Naive thymus-derived CD4-positive, alpha-beta T cell (primary cell): ENCODE results near the gene NT5C1A. TPM values are rescaled to one million over a fixed set of nuclear protein-coding genes. Genes with fewer than 3 reads are reported as not detected.

Experiments
- ATAC-seq: fragments of 150-1000 bp; cut with Tn5 transposase; 2 replicates; pipeline ENCODE4 v1.10.0; 2021; ENCODE audit warnings: mild to moderate bottlenecking, moderate library complexity
- CTCF ChIA-PET: fragments of 350-600 bp; sonication (Branson Sonifier 250); formaldehyde crosslinking; loops from one replicate; lab custom pipeline; 2021; ENCODE audit warnings: antibody characterized with exemption; lab: Charles Lee
- POLR2A ChIA-PET: fragments of 350-600 bp; sonication (Branson Sonifier 250); formaldehyde crosslinking; loops from one replicate; lab custom pipeline; 2021; ENCODE audit warnings: antibody characterized with exemption, inconsistent platforms; lab: Charles Lee
- DNase-seq, 9 donors: peaks; one replicate each; pipeline versions ENCODE4 v3.0.0 to v3.0.0-alpha.2; 2020 to 2022; ENCODE audit warnings: mixed read lengths in 1 of 9
- H3K27ac ChIP-seq: one replicate; pipeline ENCODE4 v1.7.0; 2013; ENCODE audit warnings: mild to moderate bottlenecking, low read depth, low read length, moderate library complexity
- H3K27me3 ChIP-seq, 2 donors: one replicate each; pipeline ENCODE4 v1.7.0; 2013; ENCODE audit warnings: low read length in 2 of 2, mild to moderate bottlenecking in 2 of 2, moderate library complexity in 2 of 2; ENCODE audit not compliant: control insufficient read depth in 2 of 2, insufficient read depth in 2 of 2
- H3K36me3 ChIP-seq, 3 experiments: 1 replicate in 2 of 3; 2 replicates in 1 of 3; pipeline ENCODE4 v1.7.0; 2013; ENCODE audit warnings: low read length in 3 of 3, mild to moderate bottlenecking in 3 of 3, moderate library complexity in 1 of 3; ENCODE audit not compliant: insufficient read depth in 3 of 3, control insufficient read depth in 2 of 3
- H3K4me1 ChIP-seq, 2 donors: one replicate each; pipeline ENCODE4 v1.7.0; 2013; ENCODE audit warnings: low read length in 2 of 2, mild to moderate bottlenecking in 2 of 2, moderate library complexity in 1 of 2; ENCODE audit not compliant: control insufficient read depth in 2 of 2, insufficient read depth in 2 of 2
- H3K4me3 ChIP-seq: 2 replicates; pipeline ENCODE4 v1.7.0; 2013; ENCODE audit warnings: mild to moderate bottlenecking, low read length
- H3K9me3 ChIP-seq, 3 experiments: 1 replicate in 2 of 3; 2 replicates in 1 of 3; pipeline ENCODE4 v1.7.0; 2013; ENCODE audit warnings: low read length in 3 of 3; ENCODE audit not compliant: control insufficient read depth in 2 of 3
- H3K27ac Mint-ChIP-seq, 9 donors: one replicate each; pipeline ENCODE4 v1.8.0; 2020 to 2022; ENCODE audit warnings: mixed read lengths in 9 of 9, mild to moderate bottlenecking in 8 of 9, moderate library complexity in 5 of 9, inconsistent platforms in 2 of 9
- H3K27me3 Mint-ChIP-seq, 5 donors: one replicate each; pipeline ENCODE4 v1.8.0; 2021 to 2022; ENCODE audit warnings: mixed read lengths in 5 of 5, mild to moderate bottlenecking in 1 of 5
- H3K36me3 Mint-ChIP-seq, 5 donors: one replicate each; pipeline ENCODE4 v1.8.0; 2020 to 2022; ENCODE audit warnings: mixed read lengths in 5 of 5, mild to moderate bottlenecking in 3 of 5, inconsistent platforms in 1 of 5
- H3K4me1 Mint-ChIP-seq, 7 donors: one replicate each; pipeline ENCODE4 v1.8.0; 2020 to 2022; ENCODE audit warnings: mixed read lengths in 7 of 7, mild to moderate bottlenecking in 3 of 7, inconsistent platforms in 1 of 7
- H3K4me3 Mint-ChIP-seq, 10 donors: one replicate each; pipeline ENCODE4 v1.8.0; 2020 to 2022; ENCODE audit warnings: mild to moderate bottlenecking in 10 of 10, mixed read lengths in 10 of 10, moderate library complexity in 6 of 10, inconsistent platforms in 2 of 10
- H3K9me3 Mint-ChIP-seq, 11 donors: one replicate each; pipeline ENCODE4 v1.8.0; 2020 to 2022; ENCODE audit warnings: mixed read lengths in 11 of 11, mild to moderate bottlenecking in 4 of 11, inconsistent platforms in 1 of 11, moderate library complexity in 1 of 11
- intact Hi-C, 2 donors: fragments of 100-400 bp; cut with micrococcal nuclease; formaldehyde crosslinking; loops; one replicate each; pipeline ENCODE4 v1.15.1; 2023
- polyA plus RNA-seq, 2 donors: library from polyadenylated mRNA; unstranded; fragments of 300-500 nt; fragmentation: Illumina TruSeq; gene quantifications; one replicate each; pipeline ENCODE4 v1.2.3, GENCODE V29; 2021
- total RNA-seq, 6 experiments: library from RNA in 5 of 6; stranded (reverse) in 5 of 6; gene quantifications; 1 replicate in 5 of 6; 2 replicates in 1 of 6; pipeline ENCODE4 v1.2.3 and lab custom pipeline; 2021 to 2026

Gene NT5C1A
- under 1 TPM in 3 of 5 experiments, not detected in 2; 0.37 to 0.92 (median 0.65) TPM for total RNA-seq
- polyA plus RNA-seq: not detected
- total RNA-seq (lab: John Stamatoyannopoulos, UW): 0.54 reads per million

- peak in 5 of 9 donors; percentile 12 to 59 (median 24) for DNase-seq
- ATAC-seq: peak; percentile 67
- Histone ChIP-seq H3K27me3 (peaks cover 0 to 7% of the 10 kb centered on the region in 2 donors), H3K4me1 (peaks cover 0 to 14% of the 10 kb centered on the region in 2 donors), H3K36me3 (no peaks in the 10 kb centered on the region), H3K27ac (no peak within 1 kb of the TSS), H3K9me3 (no peaks in the 10 kb centered on the region), H3K4me3 (peak within 1 kb of the TSS; percentile 47)
- ChIA-PET CTCF (interaction anchor here (0.6 to 7.3 kb wide), 21 partner anchors 9 to 192 kb away, joined by 3 to 45 read pairs (median 7); partner anchors contain the start of genes HPCAL4 and PPIE), POLR2A (interaction anchor here (0.6 to 3.2 kb wide), 9 partner anchors 9 to 67 kb away, joined by 3 to 20 read pairs (median 4); partner anchors contain the start of genes HPCAL4 and PPIE)
- Mint-ChIP-seq H3K4me3 (peak within 1 kb of the TSS; percentile 48 to 79 (median 66)), H3K27me3 (peaks cover 26 to 44% (median 29%) of the 10 kb centered on the region in 5 donors), H3K36me3 (peaks cover 0 to 3% (median 0%) of the 10 kb centered on the region in 5 donors), H3K4me1 (peaks cover 5 to 12% (median 9%) of the 10 kb centered on the region in 7 donors), H3K9me3 (peaks cover 0 to 2% (median 0%) of the 10 kb centered on the region in 11 donors), H3K27ac (peak within 1 kb of the TSS in 1 of 9 donors; percentile 55)
- intact Hi-C loops: loop anchor here (1.0 kb wide), 5 partner anchors 9 to 66 kb away; partner anchors contain the start of gene HPCAL4 (in 1 of the 2)
These were observed at the start of gene NT5C1A for GRCh38 chr1:39671793-39672550. Gene NT5C1A (minus strand): TSS chr1:39672107. CDS start chr1:39672038, 69 bp downstream.

GRCh38 chr1:39721664-39722063 lies 49.8 kb upstream of the NT5C1A start:
- intact Hi-C loops: loop anchor here in 1 of 2 donors (2.0 kb wide), 2 partner anchors 19 to 41 kb away; no protein-coding TSS in a partner anchor

GRCh38 chr1:39720094-39720999 lies 48.4 kb upstream of the NT5C1A start:
- Mint-ChIP-seq H3K4me1 (peaks cover 0 to 3% (median 0%) of the 10 kb centered on the region in 7 donors), H3K27me3 (peaks cover 19 to 64% (median 41%) of the 10 kb centered on the region in 5 donors), H3K9me3 (no peaks in the 10 kb centered on the region), H3K4me3 (no peak overlapping the region), H3K27ac (no peak overlapping the region), H3K36me3 (no peaks in the 10 kb centered on the region)
- intact Hi-C loops: loop anchor here (1.0 to 2.0 kb wide), 9 partner anchors 18 to 114 kb away; partner anchors contain the start of genes NT5C1A (in 2 of the 2), HPCAL4 (in 1 of the 2) and PPIE (in 1 of the 2)
- CTCF ChIA-PET: interaction anchor here (0.5 to 3.9 kb wide), 11 partner anchors 16 to 251 kb away, joined by 3 to 33 read pairs (median 5); partner anchors contain the start of gene NT5C1A
- DNase-seq (peak in 7 of 9 donors; percentile 49 to 75 (median 70)), ATAC-seq (peak; percentile 87)
- H3K27ac ChIP-seq: no peak overlapping the region
- no peaks in the 10 kb centered on the region for H3K27me3 ChIP-seq
- H3K4me1 ChIP-seq: no peaks in the 10 kb centered on the region
- H3K4me3 ChIP-seq: no peak overlapping the region
- POLR2A ChIA-PET: interaction anchor here (0.7 to 1.3 kb wide), 2 partner anchors 48 to 128 kb away, joined by 4 read pairs; partner anchors contain the start of gene NT5C1A
- H3K9me3 ChIP-seq: no peaks in the 10 kb centered on the region
- no peaks in the 10 kb centered on the region for H3K36me3 ChIP-seq

More at GRCh38 chr1:39721664-39722063, 49.8 kb upstream of the NT5C1A start:
- Mint-ChIP-seq H3K36me3 (no peaks in the 10 kb centered on the region), H3K27me3 (peaks cover 25 to 67% (median 41%) of the 10 kb centered on the region in 5 donors), H3K9me3 (no peaks in the 10 kb centered on the region), H3K27ac (no peak overlapping the region), H3K4me1 (peaks cover 0 to 3% (median 0%) of the 10 kb centered on the region in 7 donors), H3K4me3 (no peak overlapping the region)
- no peaks in the 10 kb centered on the region for H3K36me3 ChIP-seq
- no peak for DNase-seq
- POLR2A ChIA-PET: interaction anchor here (0.7 kb wide), 1 partner anchor 31 kb away, joined by 3 read pairs; the partner anchor contains the start of gene HPCAL4
- CTCF ChIA-PET: interaction anchor here (0.7 to 3.9 kb wide), 4 partner anchors 48 to 116 kb away, joined by 3 to 33 read pairs (median 10); partner anchors contain the start of gene NT5C1A
- H3K4me3 ChIP-seq: no peak overlapping the region
- no peak overlapping the region for H3K27ac ChIP-seq
- no peaks in the 10 kb centered on the region for H3K4me1 ChIP-seq
- no peaks in the 10 kb centered on the region for H3K9me3 ChIP-seq
- H3K27me3 ChIP-seq: no peaks in the 10 kb centered on the region
- no peak for ATAC-seq

- CTCF ChIA-PET: interaction anchor here (0.8 to 3.3 kb wide), 6 partner anchors 20 to 112 kb away, joined by 3 to 32 read pairs (median 4); partner anchors contain the start of gene NT5C1A
- Histone ChIP-seq H3K36me3 (no peaks in the 10 kb centered on the region), H3K9me3 (no peaks in the 10 kb centered on the region), H3K4me1 (no peaks in the 10 kb centered on the region), H3K27ac (no peak overlapping the region), H3K4me3 (no peak overlapping the region), H3K27me3 (no peaks in the 10 kb centered on the region)
- no peak overlapping the region for H3K27ac Mint-ChIP-seq
- H3K4me3 Mint-ChIP-seq: no peak overlapping the region
- H3K4me1 Mint-ChIP-seq: peaks cover 0 to 3% (median 0%) of the 10 kb centered on the region in 7 donors
- peaks cover 13 to 62% (median 33%) of the 10 kb centered on the region in 5 donors for H3K27me3 Mint-ChIP-seq
- ATAC-seq (no peak), DNase-seq (no peak)
- POLR2A ChIA-PET: interaction anchor here (1.1 kb wide), 1 partner anchor 45 kb away, joined by 3 read pairs; the partner anchor contains the start of gene NT5C1A
- H3K36me3 Mint-ChIP-seq: no peaks in the 10 kb centered on the region
- H3K9me3 Mint-ChIP-seq: no peaks in the 10 kb centered on the region
- intact Hi-C loops: no loop called here
These were observed 45.9 kb upstream of the NT5C1A start for GRCh38 chr1:39717809-39718208.

GRCh38 chr1:39713557-39713956 lies 41.6 kb upstream of the NT5C1A start:
- no peaks in the 10 kb centered on the region for H3K36me3 Mint-ChIP-seq
- H3K27ac Mint-ChIP-seq: no peak overlapping the region
- peaks cover 13 to 50% (median 32%) of the 10 kb centered on the region in 5 donors for H3K27me3 Mint-ChIP-seq
- DNase-seq (no peak), ATAC-seq (no peak)
- no peaks in the 10 kb centered on the region for H3K4me1 ChIP-seq
- ChIA-PET CTCF (interaction anchor here (1.5 to 3.3 kb wide), 3 partner anchors 8 to 108 kb away, joined by 4 to 26 read pairs (median 11); partner anchors contain the start of gene NT5C1A), POLR2A (interaction anchor here (0.7 kb wide), 1 partner anchor 25 kb away, joined by 4 read pairs; the partner anchor contains the start of gene PPIE)
- no peaks in the 10 kb centered on the region for H3K27me3 ChIP-seq
- no peaks in the 10 kb centered on the region for H3K4me1 Mint-ChIP-seq
- H3K9me3 Mint-ChIP-seq: peaks cover 0 to 3% (median 0%) of the 10 kb centered on the region in 11 donors
- H3K36me3 ChIP-seq: no peaks in the 10 kb centered on the region
- no peak overlapping the region for H3K4me3 ChIP-seq
- H3K27ac ChIP-seq: no peak overlapping the region
- no peak overlapping the region for H3K4me3 Mint-ChIP-seq
- H3K9me3 ChIP-seq: no peaks in the 10 kb centered on the region
- intact Hi-C loops: no loop called here
